Measurements from ENCODE around the gene LAMP2. TPM values are rescaled to one million over a fixed set of nuclear protein-coding genes. Genes with fewer than 3 reads are reported as not detected.
A peak's percentile ranks its signal among the peaks of the same experiment; 100 is the strongest.

Gene LAMP2
- total RNA-seq = 129 and 153 TPM in 2 replicates

DNA sequence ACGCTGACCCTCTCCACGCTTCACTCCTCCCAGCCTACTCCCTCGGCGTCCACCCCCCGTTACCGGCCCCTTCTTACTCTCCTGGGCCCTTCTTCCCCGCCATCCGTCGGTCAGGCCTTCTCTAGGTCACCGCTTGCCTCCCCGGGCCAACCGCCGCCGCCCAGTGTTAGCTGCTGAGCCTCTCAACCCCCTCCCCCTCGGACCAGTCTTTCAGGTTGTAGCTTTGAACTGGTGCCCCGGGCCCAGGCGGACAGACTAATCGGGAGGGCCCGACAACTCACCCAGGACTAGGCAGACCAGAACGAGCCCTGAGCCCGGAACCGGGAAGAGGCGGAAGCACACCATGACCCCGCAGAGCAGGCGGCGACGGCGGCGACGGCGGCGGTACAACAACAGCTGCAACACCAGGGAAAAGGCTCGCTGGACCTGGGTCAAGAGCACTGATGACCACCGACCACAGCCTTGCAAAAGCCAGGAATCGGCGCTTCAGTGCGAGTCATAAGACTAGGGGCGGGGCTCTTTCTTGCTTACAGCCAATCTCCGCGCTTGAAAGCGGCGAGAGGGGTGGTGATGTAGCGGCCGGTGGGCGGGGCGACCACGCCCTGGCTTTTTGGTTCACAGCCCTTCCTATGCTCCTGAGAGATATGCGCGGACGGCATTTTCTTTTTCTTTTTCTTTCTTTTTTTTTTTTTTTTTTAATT is at the start of gene LAMP2:
Gene LAMP2, minus strand, starts transcription at position 472 of the 701 bp plus-strand sequence. Its CDS starts 127 bp downstream, at position 345.
- H3K4me3 ChIP-seq (ENCODE audit: low read depth, low read length) = peak within 1 kb of the TSS; percentile 78
- DNase-seq (ENCODE audit: low read depth) = peak; percentile 92
- no peak for TF ChIP-seq CTCF (IDR thresholded peaks at IDR 0.05; ENCODE audit: insufficient read depth, low read depth, low read length)

GRCh38 chrX:120517936-120518335 is 48.8 kb upstream of the LAMP2 start:
- no peak overlapping the region for H3K4me3 ChIP-seq (ENCODE audit: low read depth, low read length)
- no peak for TF ChIP-seq CTCF (IDR thresholded peaks at IDR 0.05; ENCODE audit: insufficient read depth, low read depth, low read length)
- peak; percentile 53 for DNase-seq (ENCODE audit: low read depth)

DNA sequence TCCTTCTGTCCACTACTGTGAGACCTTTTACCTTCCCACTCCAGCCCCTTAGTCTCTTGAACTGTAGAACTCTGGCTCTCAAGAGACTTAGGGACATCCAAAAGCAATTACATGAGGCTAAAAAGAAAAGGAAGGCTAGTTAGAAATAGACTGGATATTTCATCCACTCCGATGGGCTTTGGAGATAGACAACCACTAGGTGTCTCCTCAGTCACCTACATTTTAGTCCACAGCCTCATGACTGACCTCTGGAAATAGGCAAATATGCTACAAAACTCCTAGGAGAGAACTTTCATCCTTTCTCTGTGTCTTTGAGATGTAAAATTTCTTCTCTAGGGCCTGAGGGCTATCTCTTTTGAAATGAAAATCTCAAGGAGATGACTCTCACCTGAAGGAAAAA is 45.1 kb upstream of the LAMP2 start:
- peak; percentile 50 for TF ChIP-seq CTCF (IDR thresholded peaks at IDR 0.05; ENCODE audit: insufficient read depth, low read depth, low read length)
- H3K4me3 ChIP-seq (ENCODE audit: low read depth, low read length) = no peak overlapping the region
- DNase-seq (ENCODE audit: low read depth) = peak; percentile 19

DNA sequence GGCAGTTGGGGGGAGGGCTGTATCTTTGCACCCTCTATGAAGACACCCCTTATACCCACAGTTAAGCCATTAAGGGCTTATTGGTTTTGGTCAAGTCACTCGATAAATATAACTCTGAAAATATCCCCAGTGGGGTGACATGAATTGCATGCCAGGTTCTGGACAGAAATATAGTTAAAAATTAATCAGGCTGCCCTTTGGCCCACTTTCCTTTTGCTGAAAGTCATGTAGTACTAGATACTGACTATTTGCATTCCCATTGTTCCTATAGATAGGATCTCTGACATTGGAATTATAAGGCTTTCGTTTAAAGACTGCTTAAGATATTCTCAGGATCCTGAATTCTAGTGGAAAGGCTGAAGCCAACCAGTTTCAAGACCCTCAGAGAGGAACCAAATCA is 43.5 kb upstream of the LAMP2 start:
- H3K4me3 ChIP-seq (ENCODE audit: low read depth, low read length) = no peak overlapping the region
- DNase-seq (ENCODE audit: low read depth) = no peak

GRCh38 chrX:120512222-120512621 is 43.1 kb upstream of the LAMP2 start:
- DNase-seq (ENCODE audit: low read depth) = no peak
- TF ChIP-seq CTCF (IDR thresholded peaks at IDR 0.05; ENCODE audit: insufficient read depth, low read depth, low read length) = no peak

More for the DNA sequence above, 43.5 kb upstream of the LAMP2 start:
- TF ChIP-seq CTCF (IDR thresholded peaks at IDR 0.05; ENCODE audit: insufficient read depth, low read depth, low read length) = no peak

DNA sequence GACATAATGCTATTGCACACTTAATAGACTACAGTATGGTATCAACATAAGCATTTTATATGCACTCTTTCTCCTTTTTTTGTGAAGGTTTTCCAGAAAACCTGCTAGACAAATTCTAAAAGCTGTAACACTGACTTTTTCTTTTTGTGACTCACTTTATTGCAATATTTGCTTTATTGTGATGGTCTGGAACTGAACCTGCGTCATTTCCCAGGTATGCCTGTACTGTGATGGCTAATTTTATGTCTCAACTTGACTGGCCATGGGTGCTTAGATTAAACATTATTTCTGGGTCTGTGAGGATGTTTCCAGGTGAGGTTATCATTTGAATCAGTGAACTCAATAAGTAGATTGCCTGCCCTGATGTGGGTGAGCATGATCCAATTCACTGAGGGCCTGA is 35.5 kb upstream of the LAMP2 start:
- H3K4me3 ChIP-seq (ENCODE audit: low read depth, low read length) = no peak overlapping the region
- TF ChIP-seq CTCF (IDR thresholded peaks at IDR 0.05; ENCODE audit: insufficient read depth, low read depth, low read length) = no peak
- DNase-seq (ENCODE audit: low read depth) = no peak

More at GRCh38 chrX:120512222-120512621, 43.1 kb upstream of the LAMP2 start:
- no peak overlapping the region for H3K4me3 ChIP-seq (ENCODE audit: low read depth, low read length)

Data from fibroblast of villous mesenchyme (primary cell).